ENCODE measurements around the gene CLGN.
A peak's percentile ranks its signal among the peaks of the same experiment; 100 is the strongest.

DNA sequence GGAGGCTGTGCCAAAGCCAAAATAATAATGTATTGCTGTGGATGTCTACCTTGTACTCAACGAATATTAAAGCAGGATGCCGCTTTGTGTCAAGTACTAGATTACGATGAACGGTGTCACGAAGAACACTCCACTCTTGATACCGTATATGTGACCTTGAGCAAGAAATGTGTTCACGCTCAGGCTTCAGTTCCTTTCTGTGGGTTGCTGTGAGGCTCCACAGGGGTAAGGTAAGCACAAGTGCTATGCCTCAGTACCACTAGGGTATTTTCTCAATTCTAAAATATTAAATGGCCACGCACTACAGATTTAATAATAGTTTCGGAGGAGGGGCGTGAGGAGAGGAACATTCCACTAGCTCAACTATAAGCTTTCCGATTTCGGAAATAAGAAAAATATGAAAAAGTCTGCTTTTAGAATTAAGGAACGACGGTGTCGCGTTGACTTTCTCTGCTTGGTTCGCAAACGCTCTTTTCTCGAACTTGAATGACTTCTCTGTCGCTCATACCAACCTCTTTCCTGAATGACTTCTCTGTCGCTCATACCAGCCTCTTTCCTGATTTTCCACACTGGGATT is 54.6 kb downstream of the CLGN start:
- TF ChIP-seq, protein P1, sequence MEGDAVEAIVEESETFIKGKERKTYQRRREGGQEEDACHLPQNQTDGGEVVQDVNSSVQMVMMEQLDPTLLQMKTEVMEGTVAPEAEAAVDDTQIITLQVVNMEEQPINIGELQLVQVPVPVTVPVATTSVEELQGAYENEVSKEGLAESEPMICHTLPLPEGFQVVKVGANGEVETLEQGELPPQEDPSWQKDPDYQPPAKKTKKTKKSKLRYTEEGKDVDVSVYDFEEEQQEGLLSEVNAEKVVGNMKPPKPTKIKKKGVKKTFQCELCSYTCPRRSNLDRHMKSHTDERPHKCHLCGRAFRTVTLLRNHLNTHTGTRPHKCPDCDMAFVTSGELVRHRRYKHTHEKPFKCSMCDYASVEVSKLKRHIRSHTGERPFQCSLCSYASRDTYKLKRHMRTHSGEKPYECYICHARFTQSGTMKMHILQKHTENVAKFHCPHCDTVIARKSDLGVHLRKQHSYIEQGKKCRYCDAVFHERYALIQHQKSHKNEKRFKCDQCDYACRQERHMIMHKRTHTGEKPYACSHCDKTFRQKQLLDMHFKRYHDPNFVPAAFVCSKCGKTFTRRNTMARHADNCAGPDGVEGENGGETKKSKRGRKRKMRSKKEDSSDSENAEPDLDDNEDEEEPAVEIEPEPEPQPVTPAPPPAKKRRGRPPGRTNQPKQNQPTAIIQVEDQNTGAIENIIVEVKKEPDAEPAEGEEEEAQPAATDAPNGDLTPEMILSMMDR (IDR thresholded peaks at IDR 0.05) = peak in 5 of 6 experiments; percentile 27 to 60 (median 58)
- TF ChIP-seq POLR2A (IDR thresholded peaks at IDR 0.05) = peak in 1 of 2 donors; percentile 18
